GM12878 (cell line): ENCODE data around the gene WWOX. TPM values are rescaled to one million over a fixed set of nuclear protein-coding genes. Genes with fewer than 3 reads are reported as not detected.

Source experiments
- ATAC-seq: fragments of 200-7000 bp; cut with Tn5 transposase; 3 replicates; pipeline ENCODE4 v1.9.1; 2020; ENCODE audit warnings: mild to moderate bottlenecking, moderate library complexity
- BruUV-seq: library from RNA; stranded (reverse); fragments of 400-500 nt; replicated peaks from 2 replicates; lab custom pipeline; 2021; lab: Mats Ljungman, UMichigan
- CTCF ChIA-PET: fragments of 300-600 bp; sonication (Branson Sonifier 250); formaldehyde crosslinking; extraction: SDS; loops from one replicate; lab custom pipeline; 2021; ENCODE audit warnings: inconsistent platforms; lab: Yijun Ruan, JAX
- POLR2A ChIA-PET: fragments of 350-600 bp; formaldehyde crosslinking; extraction: SDS; loops from one replicate; lab custom pipeline; 2021; ENCODE audit warnings: inconsistent platforms; lab: Charles Lee
- RAD21 ChIA-PET: fragments of 300-600 bp; sonication (Branson Sonifier 250); formaldehyde crosslinking; loops from one replicate; lab custom pipeline; 2023; ENCODE audit warnings: antibody characterized with exemption; ENCODE audit not compliant: unreplicated experiment; lab: Charles Lee
- SMC1A ChIA-PET: fragments of 300-600 bp; sonication (Branson Sonifier 250); formaldehyde crosslinking; loops from one replicate; lab custom pipeline; 2023; ENCODE audit not compliant: unreplicated experiment, uncharacterized antibody; lab: Charles Lee
- DNase-seq: peaks from one replicate; pipeline ENCODE4 v3.0.0-alpha.2; 2011; ENCODE audit warnings: low read depth, low spot score
- FAIRE-seq: peaks from 3 replicates; lab custom pipeline; 2011; peaks lifted over from hg19 to GRCh38; lab: Jason Lieb, UNC
- H2AFZ ChIP-seq: 2 replicates; pipeline ENCODE4 v1.6.0; 2011; ENCODE audit warnings: low read depth, low read length, control low read depth; ENCODE audit not compliant: control insufficient read depth
- H3K27ac ChIP-seq: 2 replicates; pipeline ENCODE4 v1.5.1; 2011; ENCODE audit warnings: control low read depth; ENCODE audit not compliant: control insufficient read depth, insufficient read depth
- H3K27me3 ChIP-seq, 2 experiments: replicated peaks in 1 of 2; 2 replicates each; pipeline versions ENCODE4 v1.6.0 to v1.6.1; 2011; ENCODE audit warnings: low read length in 1 of 2; ENCODE audit not compliant: control insufficient read depth in 2 of 2, insufficient read depth in 2 of 2
- H3K36me3 ChIP-seq, 2 experiments: 2 replicates each; pipeline ENCODE4 v1.5.1; 2011; ENCODE audit warnings: low read length in 1 of 2; ENCODE audit not compliant: control insufficient read depth in 2 of 2, insufficient read depth in 2 of 2
- H3K4me1 ChIP-seq: 2 replicates; pipeline ENCODE4 v1.6.1; 2011; ENCODE audit warnings: mild to moderate bottlenecking, low read length, moderate library complexity, mixed read lengths; ENCODE audit not compliant: control insufficient read depth, insufficient read depth
- H3K4me2 ChIP-seq: 2 replicates; pipeline ENCODE4 v1.6.0; 2011; ENCODE audit warnings: control low read depth; ENCODE audit not compliant: control insufficient read depth, insufficient read depth
- H3K4me3 ChIP-seq: fragments of 200-600 bp; sonication (generic); 2 replicates; pipeline ENCODE4 v1.5.1; 2016
- H3K79me2 ChIP-seq: 2 replicates; pipeline ENCODE4 v1.6.0; 2011; ENCODE audit warnings: low read length; ENCODE audit not compliant: control insufficient read depth, insufficient read depth
- H3K9ac ChIP-seq: 2 replicates; pipeline ENCODE4 v1.8.0; 2011; ENCODE audit warnings: low read length, control low read depth, mixed read lengths; ENCODE audit not compliant: control insufficient read depth, insufficient read depth
- H3K9me3 ChIP-seq: replicated peaks from 3 replicates; pipeline ENCODE4 v1.5.1; 2011; ENCODE audit warnings: mild to moderate bottlenecking, low read length; ENCODE audit not compliant: control insufficient read depth, insufficient read depth
- H4K20me1 ChIP-seq: 2 replicates; pipeline ENCODE4 v1.6.0; 2011; ENCODE audit not compliant: control insufficient read depth, insufficient read depth
- BCL11A ChIP-seq: IDR thresholded peaks from 2 replicates; pipeline ENCODE4 v1.6.1; 2011; ENCODE audit warnings: low read depth, low read length
- BMI1 ChIP-seq: fragments of 450-650 bp; IDR thresholded peaks from 2 replicates; pipeline ENCODE4 v1.6.1; 2016; ENCODE audit warnings: mild to moderate bottlenecking, moderate library complexity, borderline replicate concordance
- JUND ChIP-seq: IDR thresholded peaks from 2 replicates; pipeline ENCODE4 v1.6.1; 2012; ENCODE audit warnings: low read depth, mild to moderate bottlenecking, low read length, improper control_type of control experiment, moderate library complexity
- MEF2B ChIP-seq: fragments of 450-650 bp; IDR thresholded peaks from 2 replicates; pipeline ENCODE4 v1.6.1; 2018; ENCODE audit warnings: mild to moderate bottlenecking, moderate library complexity; ENCODE audit not compliant: partially characterized antibody, poor library complexity, severe bottlenecking
- NFYA ChIP-seq: IDR thresholded peaks from 2 replicates; pipeline ENCODE4 v1.6.1; 2011; ENCODE audit warnings: low read depth, mild to moderate bottlenecking, low read length, improper control_type of control experiment, borderline replicate concordance
- NR2C2 ChIP-seq: IDR thresholded peaks from 2 replicates; pipeline ENCODE4 v1.6.1; 2011; ENCODE audit warnings: borderline replicate concordance, low read depth; ENCODE audit not compliant: control insufficient read depth, insufficient read length
- POLR2AphosphoS2 ChIP-seq: IDR thresholded peaks from 2 replicates; pipeline ENCODE4 v1.6.1; 2011; ENCODE audit warnings: low read depth, mild to moderate bottlenecking, low read length, improper control_type of control experiment, moderate library complexity
- RAD51 ChIP-seq: fragments of 450-650 bp; IDR thresholded peaks from 2 replicates; pipeline ENCODE4 v1.6.1; 2016; ENCODE audit warnings: moderate library complexity, mild to moderate bottlenecking, inconsistent platforms
- ZNF24 ChIP-seq: fragments of 450-650 bp; IDR thresholded peaks from 2 replicates; pipeline ENCODE4 v1.6.1; 2017; ENCODE audit warnings: antibody characterized with exemption, mild to moderate bottlenecking
- WGBS: methylation state at CpG from one replicate; pipeline ENCODE4 v1.1.6; 2016; ENCODE audit warnings: low lambda C conversion rate; ENCODE audit not compliant: insufficient replicate concordance, insufficient coverage; ENCODE audit errors: missing lambda C conversion rate; 5-methylcytosine and 5-hydroxymethylcytosine counted together
- in situ Hi-C: fragments of 300-500 bp; cut with MboI; formaldehyde crosslinking; loops from 9 replicates; pipeline ENCODE4 v1.14.3; 2018; ENCODE audit warnings: mixed read lengths
- intact Hi-C: fragments of 100-400 bp; cut with micrococcal nuclease; formaldehyde crosslinking; loops from one replicate; pipeline ENCODE4 v1.14.2; 2022; ENCODE audit not compliant: unreplicated experiment
- polyA plus RNA-seq, 11 experiments: library from polyadenylated mRNA; depleted of rRNA in 4 of 11; unstranded in 6 of 11; stranded (reverse) in 5 of 11; fragments of >200 nt; fragmentation: Nextera tagmentation in 4 of 11; fragmentation: Illumina TruSeq in 1 of 11; extraction: Ambion mirVana in 4 of 11; extraction: Trizol in 1 of 11; gene quantifications; 1 replicate in 1 of 11; 2 replicates in 10 of 11; pipeline versions ENCODE4 v1.2.1 to v1.2.3, GENCODE V29; 2011 to 2016; ENCODE audit warnings: inconsistent platforms in 2 of 11, missing spikeins in 2 of 11, low read depth in 1 of 11
- total RNA-seq, 4 experiments: library from RNA; depleted of rRNA in 3 of 4; stranded (reverse); fragments of >200 nt in 3 of 4; fragmentation: Illumina TruSeq in 1 of 4; extraction: Trizol in 1 of 4; gene quantifications; 2 replicates each; pipeline versions ENCODE4 v1.2.1 to v1.2.3, GENCODE V29; 2013 to 2021
- TF ChIP-seq, protein P1 (sequence below): fragments of 450-650 bp; formaldehyde crosslinking; IDR thresholded peaks from 2 replicates; pipeline ENCODE4 v1.4.0; 2020; ENCODE audit warnings: mild to moderate bottlenecking, moderate library complexity
- TF ChIP-seq, protein P2 (sequence below), 3 experiments: IDR thresholded peaks in 2 of 3; conservative IDR thresholded peaks in 1 of 3; 2 replicates each; pipeline ENCODE4 v1.5.1; 2011; ENCODE audit warnings: low read depth in 3 of 3, low read length in 3 of 3, mild to moderate bottlenecking in 3 of 3, control low read depth in 2 of 3, moderate library complexity in 2 of 3, inconsistent platforms in 1 of 3, mixed read lengths in 1 of 3; ENCODE audit not compliant: control insufficient read depth in 2 of 3, insufficient read depth in 1 of 3; ENCODE audit errors: extremely low read depth in 1 of 3

Gene WWOX
- total and polyA plus RNA-seq, 10 of the 15 experiments (the other 5 are each of a cell fraction or from before 2014, with no cell fraction given), result 2.8 to 24.4 (median 17.8) TPM

- no peak for TF ChIP-seq ZNF24
- TF ChIP-seq BMI1, result no peak
- no peak for TF ChIP-seq RAD51
- TF ChIP-seq, protein P1, sequence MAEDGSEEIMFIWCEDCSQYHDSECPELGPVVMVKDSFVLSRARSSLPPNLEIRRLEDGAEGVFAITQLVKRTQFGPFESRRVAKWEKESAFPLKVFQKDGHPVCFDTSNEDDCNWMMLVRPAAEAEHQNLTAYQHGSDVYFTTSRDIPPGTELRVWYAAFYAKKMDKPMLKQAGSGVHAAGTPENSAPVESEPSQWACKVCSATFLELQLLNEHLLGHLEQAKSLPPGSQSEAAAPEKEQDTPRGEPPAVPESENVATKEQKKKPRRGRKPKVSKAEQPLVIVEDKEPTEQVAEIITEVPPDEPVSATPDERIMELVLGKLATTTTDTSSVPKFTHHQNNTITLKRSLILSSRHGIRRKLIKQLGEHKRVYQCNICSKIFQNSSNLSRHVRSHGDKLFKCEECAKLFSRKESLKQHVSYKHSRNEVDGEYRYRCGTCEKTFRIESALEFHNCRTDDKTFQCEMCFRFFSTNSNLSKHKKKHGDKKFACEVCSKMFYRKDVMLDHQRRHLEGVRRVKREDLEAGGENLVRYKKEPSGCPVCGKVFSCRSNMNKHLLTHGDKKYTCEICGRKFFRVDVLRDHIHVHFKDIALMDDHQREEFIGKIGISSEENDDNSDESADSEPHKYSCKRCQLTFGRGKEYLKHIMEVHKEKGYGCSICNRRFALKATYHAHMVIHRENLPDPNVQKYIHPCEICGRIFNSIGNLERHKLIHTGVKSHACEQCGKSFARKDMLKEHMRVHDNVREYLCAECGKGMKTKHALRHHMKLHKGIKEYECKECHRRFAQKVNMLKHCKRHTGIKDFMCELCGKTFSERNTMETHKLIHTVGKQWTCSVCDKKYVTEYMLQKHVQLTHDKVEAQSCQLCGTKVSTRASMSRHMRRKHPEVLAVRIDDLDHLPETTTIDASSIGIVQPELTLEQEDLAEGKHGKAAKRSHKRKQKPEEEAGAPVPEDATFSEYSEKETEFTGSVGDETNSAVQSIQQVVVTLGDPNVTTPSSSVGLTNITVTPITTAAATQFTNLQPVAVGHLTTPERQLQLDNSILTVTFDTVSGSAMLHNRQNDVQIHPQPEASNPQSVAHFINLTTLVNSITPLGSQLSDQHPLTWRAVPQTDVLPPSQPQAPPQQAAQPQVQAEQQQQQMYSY, result no peak
Measured at GRCh38 chr16:79182616-79183015, 1083.2 kb downstream of the WWOX start (continued).

GRCh38 chr16:79183571-79183970 is 1084.1 kb downstream of the WWOX start:
- intact Hi-C loops, result no loop called here

More at GRCh38 chr16:79183571-79183970, 1084.1 kb downstream of the WWOX start:
- Histone ChIP-seq H3K9ac (no peak overlapping the region), H3K36me3 (no peaks in the 10 kb centered on the region), H3K9me3 (peaks cover 2% of the 10 kb centered on the region; the same call in 1 of the 3 replicates), H3K27ac (no peak overlapping the region), H3K4me3 (no peak overlapping the region), H3K27me3 (no peaks in the 10 kb centered on the region; a peak in 2 of 4 replicates), H2AFZ (no peak overlapping the region), H3K4me1 (no peaks in the 10 kb centered on the region), H4K20me1 (no peaks in the 10 kb centered on the region), H3K79me2 (no peaks in the 10 kb centered on the region), H3K4me2 (no peak overlapping the region)
- ChIA-PET SMC1A (interaction anchor here (0.7 to 1.5 kb wide), 3 partner anchors 13 to 36 kb away, joined by 3 to 4 read pairs (median 3); no protein-coding TSS in a partner anchor), CTCF (no interaction called here), RAD21 (no interaction called here), POLR2A (no interaction called here)
- WGBS, result 3% methylated on average over 4 of the region's 4 CpGs
- in situ Hi-C loops, result no loop called here
- ATAC-seq (no peak), FAIRE-seq (no peak), DNase-seq (no peak)
- no TSS peak for BruUV-seq
- TF ChIP-seq JUND, result no peak
- TF ChIP-seq POLR2AphosphoS2, result no peak
- TF ChIP-seq BCL11A, result no peak
- no peak for TF ChIP-seq MEF2B
- TF ChIP-seq NFYA, result no peak
- TF ChIP-seq, protein P2, sequence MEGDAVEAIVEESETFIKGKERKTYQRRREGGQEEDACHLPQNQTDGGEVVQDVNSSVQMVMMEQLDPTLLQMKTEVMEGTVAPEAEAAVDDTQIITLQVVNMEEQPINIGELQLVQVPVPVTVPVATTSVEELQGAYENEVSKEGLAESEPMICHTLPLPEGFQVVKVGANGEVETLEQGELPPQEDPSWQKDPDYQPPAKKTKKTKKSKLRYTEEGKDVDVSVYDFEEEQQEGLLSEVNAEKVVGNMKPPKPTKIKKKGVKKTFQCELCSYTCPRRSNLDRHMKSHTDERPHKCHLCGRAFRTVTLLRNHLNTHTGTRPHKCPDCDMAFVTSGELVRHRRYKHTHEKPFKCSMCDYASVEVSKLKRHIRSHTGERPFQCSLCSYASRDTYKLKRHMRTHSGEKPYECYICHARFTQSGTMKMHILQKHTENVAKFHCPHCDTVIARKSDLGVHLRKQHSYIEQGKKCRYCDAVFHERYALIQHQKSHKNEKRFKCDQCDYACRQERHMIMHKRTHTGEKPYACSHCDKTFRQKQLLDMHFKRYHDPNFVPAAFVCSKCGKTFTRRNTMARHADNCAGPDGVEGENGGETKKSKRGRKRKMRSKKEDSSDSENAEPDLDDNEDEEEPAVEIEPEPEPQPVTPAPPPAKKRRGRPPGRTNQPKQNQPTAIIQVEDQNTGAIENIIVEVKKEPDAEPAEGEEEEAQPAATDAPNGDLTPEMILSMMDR (IDR thresholded peaks at IDR 0.05 in 2 of 3, conservative IDR thresholded peaks at IDR 0.05 in 1 of 3; ENCODE audit: control insufficient read depth in 2 of 3, extremely low read depth in 1 of 3, insufficient read depth in 1 of 3, low read depth in 3 of 3, low read length in 3 of 3), result no peak
- no peak for TF ChIP-seq NR2C2
